Activated CD4-positive, alpha-beta memory T cell treated with anti-CD3 and anti-CD28 coated beads, Interleukin-2, amount 10 ng/mL, durations not matched to agents 7 days and 5 days (primary cell): ENCODE data around the gene EPHB1. TPM values are rescaled to one million over a fixed set of nuclear protein-coding genes. Genes with fewer than 3 reads are reported as not detected.

ENCODE experiments used
- CTCF ChIA-PET: fragments of 350-600 bp; sonication (Branson Sonifier 250); formaldehyde crosslinking; loops from one replicate; lab custom pipeline; 2021; ENCODE audit warnings: antibody characterized with exemption, inconsistent platforms; lab: Charles Lee
- POLR2A ChIA-PET: fragments of 350-600 bp; sonication (Branson Sonifier 250); formaldehyde crosslinking; loops from one replicate; lab custom pipeline; 2021; ENCODE audit warnings: antibody characterized with exemption; lab: Charles Lee
- DNase-seq: peaks from one replicate; pipeline ENCODE4 v3.0.0-alpha.2; 2020
- H3K27ac Mint-ChIP-seq: one replicate; pipeline ENCODE4 v1.8.0; 2021; ENCODE audit warnings: mild to moderate bottlenecking, mixed read lengths
- H3K27me3 Mint-ChIP-seq: one replicate; pipeline ENCODE4 v1.8.0; 2021; ENCODE audit warnings: mixed read lengths
- H3K36me3 Mint-ChIP-seq: one replicate; pipeline ENCODE4 v1.8.0; 2021; ENCODE audit warnings: low read depth, mixed read lengths
- H3K4me1 Mint-ChIP-seq: one replicate; pipeline ENCODE4 v1.8.0; 2021; ENCODE audit warnings: mixed read lengths
- H3K4me3 Mint-ChIP-seq: one replicate; pipeline ENCODE4 v1.8.0; 2021; ENCODE audit warnings: mild to moderate bottlenecking, mixed read lengths
- H3K9me3 Mint-ChIP-seq: one replicate; pipeline ENCODE4 v1.8.0; 2021; ENCODE audit warnings: mixed read lengths
- total RNA-seq, 2 experiments: library from RNA; stranded (reverse); gene quantifications; one replicate each; pipeline ENCODE4 v1.2.3, GENCODE V29; 2021

EPHB1 gene
- total RNA-seq, 2 experiments from 2014 or later, result 0.80 to 1.2 TPM

- peaks cover 3% of the 10 kb centered on the region for H3K9me3 Mint-ChIP-seq
- H3K27me3 Mint-ChIP-seq, result peaks cover 7% of the 10 kb centered on the region
- no peaks in the 10 kb centered on the region for H3K4me1 Mint-ChIP-seq
- DNase-seq, result no peak
- H3K27ac Mint-ChIP-seq, result no peak overlapping the region
- H3K36me3 Mint-ChIP-seq, result no peaks in the 10 kb centered on the region
- no peak overlapping the region for H3K4me3 Mint-ChIP-seq
- POLR2A ChIA-PET, result no interaction called here
- CTCF ChIA-PET, result no interaction called here
Observed at GRCh38 chr3:134923286-134923685, 128.2 kb downstream of the EPHB1 start.

DNA sequence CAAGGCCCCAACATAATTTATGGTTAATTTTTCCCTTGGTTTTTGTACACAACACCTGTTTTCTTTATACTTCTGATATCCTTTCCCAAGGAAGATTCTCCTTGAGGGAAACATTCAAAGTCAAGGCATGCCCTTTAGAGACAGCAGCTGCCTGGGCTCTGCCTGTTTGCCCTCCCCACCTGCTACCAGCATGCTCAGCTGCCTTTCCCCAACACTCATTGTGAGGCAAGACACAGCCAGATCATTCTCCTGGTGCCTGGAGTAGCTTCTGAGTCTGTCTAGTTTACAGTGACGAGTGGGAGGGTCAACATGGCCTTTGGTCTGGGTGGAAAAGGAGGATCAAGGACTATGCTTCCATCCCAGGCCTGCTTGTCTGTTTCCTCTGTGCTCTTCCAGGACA lies 132.5 kb downstream of the EPHB1 start:
- DNase-seq, result no peak
- Mint-ChIP-seq H3K27ac (no peak overlapping the region), H3K36me3 (no peaks in the 10 kb centered on the region), H3K4me1 (peaks cover 19% of the 10 kb centered on the region), H3K27me3 (peaks cover 7% of the 10 kb centered on the region), H3K4me3 (no peak overlapping the region), H3K9me3 (peaks cover 3% of the 10 kb centered on the region)
- CTCF ChIA-PET, result no interaction called here
- POLR2A ChIA-PET, result no interaction called here

DNA sequence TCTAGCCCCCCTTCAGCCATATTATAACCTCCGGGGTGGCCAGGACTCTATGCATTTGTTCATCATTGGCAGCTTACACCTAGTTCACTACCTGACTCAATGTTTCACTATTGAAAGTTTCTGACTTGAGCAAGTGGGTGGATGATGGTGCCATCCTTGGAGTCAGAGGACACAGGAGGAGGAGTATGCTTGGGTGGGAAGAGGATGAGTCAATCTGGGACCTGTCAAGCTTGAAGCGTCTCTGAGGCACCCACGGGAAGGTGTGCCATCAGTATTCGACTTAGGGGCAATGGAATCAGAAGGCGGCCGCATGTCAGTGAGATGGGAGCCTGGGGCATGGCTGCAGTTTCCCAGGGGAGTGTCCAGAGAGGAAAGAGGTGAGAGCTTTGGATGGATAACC lies 133.3 kb downstream of the EPHB1 start:
- ChIA-PET CTCF (no interaction called here), POLR2A (no interaction called here)
- Mint-ChIP-seq H3K27me3 (peaks cover 7% of the 10 kb centered on the region), H3K4me3 (no peak overlapping the region), H3K36me3 (no peaks in the 10 kb centered on the region), H3K9me3 (peaks cover 3% of the 10 kb centered on the region), H3K27ac (no peak overlapping the region), H3K4me1 (peaks cover 19% of the 10 kb centered on the region)
- no peak for DNase-seq

- POLR2A ChIA-PET, result no interaction called here
Observed at GRCh38 chr3:134928819-134929218, 133.8 kb downstream of the EPHB1 start.

GRCh38 chr3:134929976-134930375 lies 134.9 kb downstream of the EPHB1 start:
- H3K27me3 Mint-ChIP-seq, result peaks cover 7% of the 10 kb centered on the region
- ChIA-PET CTCF (no interaction called here), POLR2A (no interaction called here)
- no peak for DNase-seq
- H3K36me3 Mint-ChIP-seq, result no peaks in the 10 kb centered on the region
- peaks cover 3% of the 10 kb centered on the region for H3K9me3 Mint-ChIP-seq
- H3K27ac Mint-ChIP-seq, result no peak overlapping the region
- H3K4me1 Mint-ChIP-seq, result peaks cover 19% of the 10 kb centered on the region
- no peak overlapping the region for H3K4me3 Mint-ChIP-seq

More at GRCh38 chr3:134928819-134929218, 133.8 kb downstream of the EPHB1 start:
- Mint-ChIP-seq H3K9me3 (peaks cover 3% of the 10 kb centered on the region), H3K4me1 (peaks cover 19% of the 10 kb centered on the region), H3K27ac (no peak overlapping the region), H3K27me3 (peaks cover 7% of the 10 kb centered on the region), H3K4me3 (no peak overlapping the region), H3K36me3 (no peaks in the 10 kb centered on the region)
- DNase-seq, result no peak
- CTCF ChIA-PET, result no interaction called here

- Mint-ChIP-seq H3K36me3 (no peaks in the 10 kb centered on the region), H3K4me1 (peaks cover 19% of the 10 kb centered on the region), H3K27ac (no peak overlapping the region), H3K4me3 (no peak overlapping the region), H3K9me3 (peaks cover 3% of the 10 kb centered on the region), H3K27me3 (peaks cover 6% of the 10 kb centered on the region)
- CTCF ChIA-PET, result interaction anchor here (0.6 kb wide), 1 partner anchor 58 kb away, joined by 3 read pairs; no protein-coding TSS in a partner anchor
- DNase-seq, result no peak
- POLR2A ChIA-PET, result no interaction called here
Observed at GRCh38 chr3:134931045-134931785, 136.2 kb downstream of the EPHB1 start.

GRCh38 chr3:134932035-134932434 lies 137.0 kb downstream of the EPHB1 start:
- CTCF ChIA-PET, result no interaction called here

DNA sequence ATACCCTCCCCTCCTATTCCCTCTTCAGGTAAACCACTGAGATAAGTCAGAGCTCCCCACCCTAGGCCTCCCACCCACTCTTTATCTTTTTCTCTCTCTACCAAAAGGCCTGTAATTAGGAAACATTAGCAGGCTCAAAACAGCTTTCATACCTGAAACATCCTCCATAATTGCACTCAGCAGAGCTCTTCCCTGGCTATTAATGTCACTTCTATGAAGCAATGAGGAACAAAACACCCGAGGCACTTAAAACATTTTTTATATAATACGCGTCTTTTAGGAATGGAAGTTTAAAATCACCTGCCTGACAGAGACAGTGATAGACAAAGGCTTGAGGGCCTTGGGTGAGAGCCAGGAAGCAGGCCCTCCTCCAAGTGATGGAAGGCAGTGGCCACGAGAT lies 138.9 kb downstream of the EPHB1 start:
- POLR2A ChIA-PET, result no interaction called here
- Mint-ChIP-seq H3K36me3 (no peaks in the 10 kb centered on the region), H3K27ac (no peak overlapping the region), H3K9me3 (no peaks in the 10 kb centered on the region), H3K27me3 (no peaks in the 10 kb centered on the region), H3K4me3 (no peak overlapping the region), H3K4me1 (peaks cover 12% of the 10 kb centered on the region)
- DNase-seq, result no peak
- CTCF ChIA-PET, result no interaction called here

More at GRCh38 chr3:134932035-134932434, 137.0 kb downstream of the EPHB1 start:
- Mint-ChIP-seq H3K4me3 (no peak overlapping the region), H3K27me3 (no peaks in the 10 kb centered on the region), H3K27ac (no peak overlapping the region), H3K9me3 (no peaks in the 10 kb centered on the region), H3K4me1 (peaks cover 19% of the 10 kb centered on the region), H3K36me3 (no peaks in the 10 kb centered on the region)
- POLR2A ChIA-PET, result no interaction called here
- no peak for DNase-seq

DNA sequence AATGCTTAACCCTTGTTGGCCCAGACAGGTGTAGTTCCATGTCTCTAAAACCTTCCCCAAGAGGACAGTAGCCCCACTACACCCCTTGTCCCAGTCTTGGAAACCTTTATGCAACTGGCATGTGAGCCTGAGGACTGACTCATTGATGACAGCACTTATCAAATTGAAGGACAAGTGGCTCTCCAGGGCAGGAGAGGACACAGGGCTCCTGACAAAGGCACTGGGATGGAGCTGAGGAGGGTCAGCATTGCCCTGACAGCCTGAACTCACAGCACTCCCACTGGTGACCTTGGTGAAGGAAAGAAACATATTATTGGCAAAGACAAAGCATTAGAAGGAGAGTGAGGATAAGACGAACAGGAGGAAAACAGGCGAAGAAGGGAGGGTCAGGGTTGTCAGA lies 139.9 kb downstream of the EPHB1 start:
- Mint-ChIP-seq H3K9me3 (no peaks in the 10 kb centered on the region), H3K27me3 (no peaks in the 10 kb centered on the region), H3K4me1 (peaks cover 4% of the 10 kb centered on the region), H3K36me3 (no peaks in the 10 kb centered on the region), H3K4me3 (no peak overlapping the region), H3K27ac (no peak overlapping the region)
- ChIA-PET POLR2A (no interaction called here), CTCF (no interaction called here)
- no peak for DNase-seq

GRCh38 chr3:134937256-134938028 lies 142.4 kb downstream of the EPHB1 start:
- ChIA-PET CTCF (interaction anchor here (0.7 kb wide), 1 partner anchor 142 kb away, joined by 3 read pairs; the partner anchor contains the start of gene EPHB1), POLR2A (no interaction called here)
- H3K4me1 Mint-ChIP-seq, result no peaks in the 10 kb centered on the region

GRCh38 chr3:134938029-134938525 lies 143.0 kb downstream of the EPHB1 start:
- ChIA-PET POLR2A (no interaction called here), CTCF (no interaction called here)
- Mint-ChIP-seq H3K27ac (no peak overlapping the region), H3K27me3 (peaks cover 3% of the 10 kb centered on the region), H3K9me3 (no peaks in the 10 kb centered on the region), H3K4me3 (no peak overlapping the region), H3K36me3 (no peaks in the 10 kb centered on the region), H3K4me1 (no peaks in the 10 kb centered on the region)
- DNase-seq, result no peak

More at GRCh38 chr3:134937256-134938028, 142.4 kb downstream of the EPHB1 start:
- H3K36me3 Mint-ChIP-seq, result no peaks in the 10 kb centered on the region
- H3K9me3 Mint-ChIP-seq, result no peaks in the 10 kb centered on the region
- no peak overlapping the region for H3K4me3 Mint-ChIP-seq
- no peak overlapping the region for H3K27ac Mint-ChIP-seq
- DNase-seq, result no peak
- peaks cover 3% of the 10 kb centered on the region for H3K27me3 Mint-ChIP-seq

GRCh38 chr3:134939978-134940377 lies 144.9 kb downstream of the EPHB1 start:
- Mint-ChIP-seq H3K27ac (no peak overlapping the region), H3K9me3 (no peaks in the 10 kb centered on the region), H3K27me3 (peaks cover 3% of the 10 kb centered on the region), H3K4me1 (no peaks in the 10 kb centered on the region), H3K36me3 (no peaks in the 10 kb centered on the region), H3K4me3 (no peak overlapping the region)
- CTCF ChIA-PET, result interaction anchor here (1.5 kb wide), 1 partner anchor 146 kb away, joined by 3 read pairs; no protein-coding TSS in a partner anchor
- POLR2A ChIA-PET, result no interaction called here
- DNase-seq, result no peak

DNA sequence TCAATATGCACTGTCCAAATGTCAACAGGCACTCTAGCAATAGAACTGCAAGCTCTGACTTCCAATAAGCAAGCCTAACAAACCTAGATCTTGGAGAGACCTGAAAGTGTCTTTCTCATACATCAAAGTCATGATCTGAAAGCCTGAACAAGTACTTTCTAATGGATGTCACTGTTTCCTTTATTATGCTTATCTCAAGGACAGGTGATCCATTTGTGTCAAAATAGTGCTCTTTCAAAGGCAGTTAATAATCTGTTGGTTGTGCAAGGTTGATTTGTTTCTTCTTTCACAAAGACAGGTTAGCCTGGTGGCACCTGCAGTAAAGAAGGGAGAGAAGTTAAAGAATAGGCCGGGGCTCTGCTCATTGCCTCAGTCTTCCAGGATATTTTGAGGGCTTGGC lies 146.8 kb downstream of the EPHB1 start:
- no peak for DNase-seq
- Mint-ChIP-seq H3K9me3 (no peaks in the 10 kb centered on the region), H3K4me3 (no peak overlapping the region), H3K4me1 (no peaks in the 10 kb centered on the region), H3K36me3 (no peaks in the 10 kb centered on the region), H3K27me3 (peaks cover 3% of the 10 kb centered on the region), H3K27ac (no peak overlapping the region)
- CTCF ChIA-PET, result no interaction called here
- POLR2A ChIA-PET, result no interaction called here
